OCI-LY1 (cell line): Measurements from ENCODE around the gene RAD51B.

Experiments
- H2AFZ ChIP-seq: fragments of 200-600 bp; sonication (generic), shearing (Covaris generic); 2 replicates; pipeline ENCODE4 v1.6.0; 2014; ENCODE audit warnings: antibody characterized with exemption, mild to moderate bottlenecking, low read length
- H3F3A ChIP-seq: fragments of 200-600 bp; sonication (generic), shearing (Covaris generic); 2 replicates; pipeline ENCODE4 v1.6.0; 2014; ENCODE audit warnings: mild to moderate bottlenecking, antibody characterized with exemption, low read length, moderate library complexity; ENCODE audit not compliant: insufficient read depth
- H3K27ac ChIP-seq: fragments of 200-600 bp; sonication (generic); 2 replicates; pipeline ENCODE4 v1.5.1; 2014; ENCODE audit warnings: low read length, mixed run types, mild to moderate bottlenecking, low read depth; ENCODE audit not compliant: poor library complexity, severe bottlenecking
- H3K27me3 ChIP-seq: fragments of 200-600 bp; sonication (generic); 2 replicates; pipeline ENCODE4 v1.6.0; 2014; ENCODE audit warnings: antibody characterized with exemption, mild to moderate bottlenecking, low read length, moderate library complexity; ENCODE audit not compliant: insufficient read depth
- H3K36me3 ChIP-seq: fragments of 200-600 bp; sonication (generic); 2 replicates; pipeline ENCODE4 v1.6.1; 2014; ENCODE audit warnings: mild to moderate bottlenecking, antibody characterized with exemption, low read length, moderate library complexity, mixed read lengths; ENCODE audit not compliant: insufficient read depth
- H3K4me1 ChIP-seq: fragments of 200-600 bp; sonication (generic); 2 replicates; pipeline ENCODE4 v1.5.1; 2014; ENCODE audit warnings: mild to moderate bottlenecking, low read length, moderate library complexity; ENCODE audit not compliant: insufficient read depth, severe bottlenecking
- H3K4me2 ChIP-seq: fragments of 200-600 bp; sonication (generic), shearing (Covaris generic); 2 replicates; pipeline ENCODE4 v1.6.1; 2014; ENCODE audit warnings: low read length
- H3K4me3 ChIP-seq: fragments of 200-600 bp; sonication (generic); 2 replicates; pipeline ENCODE4 v1.5.1; 2014; ENCODE audit warnings: low read length, low read depth, mild to moderate bottlenecking, mixed read lengths; ENCODE audit not compliant: poor library complexity, severe bottlenecking
- H3K79me2 ChIP-seq: fragments of 200-600 bp; shearing (Covaris generic); 2 replicates; pipeline ENCODE4 v1.6.1; 2016; ENCODE audit warnings: mixed run types, low read length, mixed read lengths; ENCODE audit not compliant: insufficient read depth
- H3K9ac ChIP-seq: fragments of 200-600 bp; sonication (generic), shearing (Covaris generic); 2 replicates; pipeline ENCODE4 v1.6.1; 2014; ENCODE audit warnings: mild to moderate bottlenecking, low read length, mixed read lengths
- H3K9me2 ChIP-seq: fragments of 200-600 bp; sonication (generic), shearing (Covaris generic); 2 replicates; pipeline ENCODE4 v1.6.1; 2014; ENCODE audit warnings: low read depth, mild to moderate bottlenecking, low read length, mixed read lengths
- H3K9me3 ChIP-seq: fragments of 200-600 bp; shearing (Covaris generic); 2 replicates; pipeline ENCODE4 v1.6.1; 2014; ENCODE audit warnings: low read length, mixed read lengths
- H4K20me1 ChIP-seq: fragments of 200-600 bp; sonication (generic), shearing (Covaris generic); 2 replicates; pipeline ENCODE4 v1.6.0; 2016; ENCODE audit warnings: mild to moderate bottlenecking, low read length; ENCODE audit not compliant: insufficient read depth
- EZH2 ChIP-seq: fragments of 200-600 bp; sonication (generic), shearing (Covaris generic); IDR thresholded peaks from 2 replicates; pipeline ENCODE4 v1.8.0; 2017; ENCODE audit warnings: borderline replicate concordance, mixed run types, mild to moderate bottlenecking, antibody characterized with exemption, low read length, moderate library complexity, mixed read lengths
- TF ChIP-seq, protein P1 (sequence below): fragments of 200-600 bp; sonication (generic), shearing (Covaris generic); IDR thresholded peaks from 2 replicates; pipeline ENCODE4 v1.5.1; 2017; ENCODE audit warnings: mild to moderate bottlenecking, antibody characterized with exemption, low read length, moderate library complexity, mixed read lengths

RAD51B gene

DNA sequence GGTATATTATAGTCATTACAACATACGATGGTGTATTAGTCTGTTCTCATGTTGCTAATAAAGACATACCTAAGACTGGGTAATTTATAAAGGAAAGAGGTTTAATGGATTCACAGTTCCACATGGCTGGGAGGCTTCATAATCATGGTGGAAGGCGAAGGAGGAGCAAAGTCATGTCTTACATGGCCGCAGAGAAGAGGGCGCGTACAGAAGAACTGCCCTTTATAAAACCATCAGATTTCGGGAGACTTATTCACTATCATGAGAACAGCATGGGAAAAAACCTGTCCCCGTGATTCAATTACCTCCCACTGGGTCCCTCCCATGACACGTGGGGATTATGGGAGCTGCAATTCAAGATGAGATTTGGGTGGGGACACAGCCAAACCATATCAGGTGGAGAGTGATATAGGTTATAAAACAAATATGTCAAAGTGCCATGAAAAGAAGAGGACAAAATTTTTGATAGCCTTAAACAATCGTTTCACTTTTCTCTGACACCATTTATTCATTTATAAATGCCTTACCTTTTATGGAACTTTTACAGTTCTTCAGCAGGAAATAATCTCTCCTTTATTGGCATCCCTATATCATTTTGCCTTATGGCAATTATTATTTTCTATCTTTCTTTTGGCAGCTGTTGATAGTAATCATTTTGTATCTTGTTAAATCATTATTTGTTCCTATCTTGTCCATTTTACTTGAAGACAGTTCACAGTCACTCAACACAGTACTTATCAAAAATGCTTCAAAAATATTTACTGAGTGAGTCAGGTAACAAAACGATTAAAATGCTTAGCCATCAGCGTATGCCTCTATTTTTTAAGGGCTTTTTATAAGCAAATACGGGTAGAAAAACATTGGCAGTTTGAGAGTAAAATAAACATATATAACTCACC, 196.0 kb downstream of the RAD51B start:
- Histone ChIP-seq H3K9me2 (no peaks in the 10 kb centered on the region), H3K4me3 (no peak overlapping the region), H3K9ac (no peak overlapping the region), H3K36me3 (no peaks in the 10 kb centered on the region), H3K27ac (no peak overlapping the region), H3K4me2 (no peak overlapping the region), H3K27me3 (no peaks in the 10 kb centered on the region), H3K9me3 (no peaks in the 10 kb centered on the region), H4K20me1 (no peaks in the 10 kb centered on the region), H2AFZ (no peak overlapping the region), H3F3A (no peaks in the 10 kb centered on the region), H3K79me2 (no peaks in the 10 kb centered on the region), H3K4me1 (peaks cover 6% of the 10 kb centered on the region)
- TF ChIP-seq EZH2 = no peak
- TF ChIP-seq, protein P1, sequence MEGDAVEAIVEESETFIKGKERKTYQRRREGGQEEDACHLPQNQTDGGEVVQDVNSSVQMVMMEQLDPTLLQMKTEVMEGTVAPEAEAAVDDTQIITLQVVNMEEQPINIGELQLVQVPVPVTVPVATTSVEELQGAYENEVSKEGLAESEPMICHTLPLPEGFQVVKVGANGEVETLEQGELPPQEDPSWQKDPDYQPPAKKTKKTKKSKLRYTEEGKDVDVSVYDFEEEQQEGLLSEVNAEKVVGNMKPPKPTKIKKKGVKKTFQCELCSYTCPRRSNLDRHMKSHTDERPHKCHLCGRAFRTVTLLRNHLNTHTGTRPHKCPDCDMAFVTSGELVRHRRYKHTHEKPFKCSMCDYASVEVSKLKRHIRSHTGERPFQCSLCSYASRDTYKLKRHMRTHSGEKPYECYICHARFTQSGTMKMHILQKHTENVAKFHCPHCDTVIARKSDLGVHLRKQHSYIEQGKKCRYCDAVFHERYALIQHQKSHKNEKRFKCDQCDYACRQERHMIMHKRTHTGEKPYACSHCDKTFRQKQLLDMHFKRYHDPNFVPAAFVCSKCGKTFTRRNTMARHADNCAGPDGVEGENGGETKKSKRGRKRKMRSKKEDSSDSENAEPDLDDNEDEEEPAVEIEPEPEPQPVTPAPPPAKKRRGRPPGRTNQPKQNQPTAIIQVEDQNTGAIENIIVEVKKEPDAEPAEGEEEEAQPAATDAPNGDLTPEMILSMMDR = no peak

DNA sequence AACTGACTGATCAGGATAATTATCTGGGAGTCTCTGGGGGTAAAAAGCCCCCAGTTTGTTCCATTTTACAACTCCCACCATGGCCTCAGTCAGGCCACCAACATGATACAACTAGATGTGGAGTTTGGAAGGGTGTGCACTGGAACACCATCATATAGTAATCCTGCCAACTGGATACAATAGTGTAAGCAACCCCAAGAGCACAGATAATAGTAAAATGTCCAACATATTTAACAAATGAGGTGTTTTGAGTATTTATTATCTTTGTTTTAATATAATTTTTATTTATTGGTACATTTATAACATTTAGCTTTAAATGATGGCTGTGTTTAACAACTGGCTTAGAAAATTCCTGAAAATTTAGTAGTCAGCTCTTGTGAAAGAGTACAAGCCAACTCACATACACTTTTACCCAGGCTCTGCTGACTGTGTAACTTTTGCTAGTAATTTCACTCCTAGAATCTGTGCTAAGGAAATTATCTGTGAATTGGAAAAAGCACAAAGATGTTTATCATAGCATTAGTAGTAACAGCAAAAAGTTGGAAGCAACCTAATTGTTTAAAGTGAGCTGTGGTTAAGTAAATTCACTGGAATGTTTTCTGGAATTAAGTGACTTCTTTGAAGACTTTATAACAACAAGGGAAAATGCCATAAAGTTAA, 196.8 kb downstream of the RAD51B start:
- no peaks in the 10 kb centered on the region for H3K9me2 ChIP-seq
- H3K4me3 ChIP-seq = no peak overlapping the region
- no peaks in the 10 kb centered on the region for H3K27me3 ChIP-seq
- no peak overlapping the region for H2AFZ ChIP-seq
- TF ChIP-seq EZH2 = no peak
- TF ChIP-seq, protein P1 = no peak
- H3K79me2 ChIP-seq = no peaks in the 10 kb centered on the region
- no peaks in the 10 kb centered on the region for H3K9me3 ChIP-seq
- H3K4me1 ChIP-seq = peaks cover 14% of the 10 kb centered on the region
- H4K20me1 ChIP-seq = no peaks in the 10 kb centered on the region
- H3K4me2 ChIP-seq = no peak overlapping the region
- H3K9ac ChIP-seq = no peak overlapping the region
- H3F3A ChIP-seq = no peaks in the 10 kb centered on the region
- no peak overlapping the region for H3K27ac ChIP-seq
- no peaks in the 10 kb centered on the region for H3K36me3 ChIP-seq

DNA sequence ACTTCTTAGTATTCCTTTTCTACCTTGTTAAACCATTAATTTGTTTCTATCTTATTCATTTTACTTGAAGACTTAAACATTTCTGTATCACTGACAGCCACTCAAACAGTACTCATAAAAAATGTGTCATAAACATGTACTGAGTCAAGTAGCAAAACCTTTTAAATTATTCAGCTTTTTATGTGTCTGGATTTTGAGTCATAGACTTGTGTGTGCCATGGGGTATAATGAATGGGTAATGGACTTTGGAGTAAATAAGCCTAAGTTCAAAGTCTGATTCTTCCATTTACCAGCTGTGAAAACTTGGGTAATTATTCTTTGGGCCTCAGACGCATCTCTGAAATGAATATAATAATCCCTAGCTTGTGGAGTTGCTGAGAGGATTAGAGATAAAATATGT, 199.0 kb downstream of the RAD51B start:
- H3K4me2 ChIP-seq = no peak overlapping the region
- H3K27me3 ChIP-seq = no peaks in the 10 kb centered on the region
- peaks cover 15% of the 10 kb centered on the region for H3K4me1 ChIP-seq

More for the DNA sequence above, 199.0 kb downstream of the RAD51B start:
- no peaks in the 10 kb centered on the region for H3K36me3 ChIP-seq
- no peaks in the 10 kb centered on the region for H3K9me2 ChIP-seq
- no peak overlapping the region for H3K27ac ChIP-seq
- no peaks in the 10 kb centered on the region for H4K20me1 ChIP-seq
- H3F3A ChIP-seq = no peaks in the 10 kb centered on the region
- no peak overlapping the region for H2AFZ ChIP-seq
- no peaks in the 10 kb centered on the region for H3K9me3 ChIP-seq
- H3K79me2 ChIP-seq = no peaks in the 10 kb centered on the region
- no peak overlapping the region for H3K4me3 ChIP-seq
- H3K9ac ChIP-seq = no peak overlapping the region
- TF ChIP-seq EZH2 = no peak
